Mononuclear cell (primary cell): ENCODE results near the gene LIN28A. TPM values are rescaled to one million over a fixed set of nuclear protein-coding genes. Genes with fewer than 3 reads are reported as not detected.
"Not testable (repeated sequence)": the region's sequence is repeated elsewhere in the genome, so short reads cannot be mapped to it uniquely, and the experiment has no call there.

Experiments
- H3K27me3 ChIP-seq: 2 replicates; pipeline ENCODE4 v1.6.0; 2011; ENCODE audit warnings: low read length, control low read depth; ENCODE audit not compliant: insufficient read depth
- H3K4me1 ChIP-seq: 2 replicates; pipeline ENCODE4 v1.5.1; 2011; ENCODE audit warnings: mild to moderate bottlenecking, low read length, control low read depth; ENCODE audit not compliant: insufficient read depth
- H3K4me3 ChIP-seq: 2 replicates; pipeline ENCODE4 v1.5.1; 2011; ENCODE audit warnings: mild to moderate bottlenecking, low read length, moderate library complexity
- H3K9me3 ChIP-seq: 2 replicates; pipeline ENCODE4 v1.5.1; 2011; ENCODE audit warnings: low read depth, mild to moderate bottlenecking, control low read depth, low read length
- total RNA-seq: library from RNA; depleted of rRNA; stranded (reverse); fragments of >200 nt; gene quantifications from one replicate; pipeline ENCODE4 v1.2.3, GENCODE V29; 2012

Gene LIN28A
- total RNA-seq, 1 donor = not detected

DNA sequence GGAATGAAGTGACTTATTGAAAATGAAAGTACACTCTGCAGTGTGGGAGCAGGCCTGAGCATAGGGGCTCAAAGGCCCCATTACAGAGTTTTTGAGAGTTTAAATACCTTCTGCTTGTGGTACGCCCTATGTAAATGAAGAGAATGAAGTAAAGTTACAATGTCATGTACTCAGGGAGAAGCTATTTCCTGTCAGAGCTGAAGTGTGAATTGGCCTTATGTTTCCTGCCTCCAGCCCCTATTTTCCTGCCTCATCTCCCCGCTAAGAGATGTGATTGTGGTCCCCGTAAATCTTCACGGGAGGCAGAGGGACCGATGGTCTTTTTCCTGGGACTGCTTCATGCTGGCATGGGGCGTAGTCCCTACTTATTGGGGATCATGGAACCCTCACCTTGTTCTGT lies 35.5 kb upstream of the LIN28A start:
- H3K4me3 ChIP-seq = no peak overlapping the region
- peaks cover 95% of the 10 kb centered on the region for H3K4me1 ChIP-seq
- no peaks in the 10 kb centered on the region for H3K9me3 ChIP-seq
- H3K27me3 ChIP-seq = no peaks in the 10 kb centered on the region

DNA sequence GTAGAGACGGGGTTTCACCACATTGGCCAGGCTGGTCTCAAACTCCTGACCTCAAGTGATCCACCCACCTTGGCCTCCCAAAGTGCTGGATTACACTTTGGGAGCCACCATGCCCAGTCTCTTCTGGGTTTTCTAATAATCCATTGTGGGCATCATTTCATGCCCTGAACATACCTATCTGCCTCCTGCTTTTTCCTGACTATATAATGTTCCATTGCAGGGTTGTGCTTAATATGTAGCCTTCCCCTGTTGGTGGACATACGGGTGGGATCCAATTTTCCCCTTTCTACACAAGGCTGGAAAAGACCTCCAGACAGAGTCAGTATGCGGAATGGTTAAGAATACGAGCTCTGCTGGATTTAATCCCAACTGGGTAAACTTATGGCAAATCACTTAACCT lies 34.6 kb upstream of the LIN28A start:
- H3K4me1 ChIP-seq = peaks cover 85% of the 10 kb centered on the region
- no peaks in the 10 kb centered on the region for H3K9me3 ChIP-seq
- no peak overlapping the region for H3K4me3 ChIP-seq
- no peaks in the 10 kb centered on the region for H3K27me3 ChIP-seq

DNA sequence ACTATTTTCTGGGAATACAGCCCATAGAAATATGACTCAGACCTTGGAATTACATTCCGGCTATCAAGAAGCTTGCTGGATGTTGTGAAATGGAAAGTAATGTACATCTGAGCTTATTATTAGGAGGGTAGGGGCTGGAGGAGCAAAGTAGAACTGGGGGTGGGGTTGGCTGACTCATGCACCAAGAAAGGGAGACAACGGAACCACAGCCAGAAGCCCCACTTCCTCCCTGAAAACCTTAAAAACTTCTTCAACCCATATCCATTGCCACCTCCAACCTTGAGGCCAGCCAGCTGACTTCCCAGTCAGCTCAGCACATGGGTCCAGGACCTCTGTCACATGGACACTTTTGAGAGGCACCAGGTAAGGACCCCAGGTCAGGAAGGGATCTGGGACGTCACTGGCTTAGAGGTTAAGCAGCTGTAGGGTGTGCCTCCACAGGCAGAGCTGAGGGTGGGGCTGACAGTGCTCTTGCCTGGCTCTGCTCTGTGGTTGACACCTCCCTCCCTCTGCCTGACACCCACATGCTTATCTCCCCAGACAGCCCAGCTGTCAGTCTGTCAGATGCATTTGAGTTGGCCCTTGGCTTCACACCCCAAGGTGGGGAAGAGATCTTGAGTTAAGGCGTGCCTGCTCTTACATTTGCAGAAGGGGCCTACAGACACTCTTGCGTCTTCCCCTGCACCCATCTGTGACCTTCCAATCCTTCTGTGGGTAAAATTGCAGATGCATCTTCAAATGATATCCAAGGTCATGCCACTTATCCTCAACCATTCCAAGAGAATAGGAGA lies 32.3 kb upstream of the LIN28A start:
- Histone ChIP-seq H3K9me3 (no peaks in the 10 kb centered on the region), H3K4me3 (no peak overlapping the region), H3K4me1 (peaks cover 63% of the 10 kb centered on the region), H3K27me3 (no peaks in the 10 kb centered on the region)

DNA sequence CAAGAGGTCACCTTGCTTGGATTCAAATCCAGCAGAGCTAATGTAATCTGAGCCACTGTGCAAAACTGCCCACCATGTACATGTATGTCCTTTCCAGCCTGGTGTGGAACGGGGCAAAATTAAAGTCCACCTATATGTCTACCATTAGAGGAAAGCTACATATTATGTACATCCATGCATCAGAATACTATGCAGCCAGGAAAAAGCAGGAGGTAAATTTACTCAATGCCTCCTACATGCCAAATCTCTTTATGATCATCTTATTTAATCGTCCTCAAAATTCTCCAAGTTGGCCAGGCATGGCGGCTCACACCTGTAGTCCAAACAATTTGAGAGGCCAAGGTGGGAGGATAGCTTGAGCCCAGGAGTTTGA lies 31.8 kb upstream of the LIN28A start:
- no peaks in the 10 kb centered on the region for H3K9me3 ChIP-seq
- H3K27me3 ChIP-seq = no peaks in the 10 kb centered on the region
- H3K4me3 ChIP-seq = no peak overlapping the region
- peaks cover 62% of the 10 kb centered on the region for H3K4me1 ChIP-seq

DNA sequence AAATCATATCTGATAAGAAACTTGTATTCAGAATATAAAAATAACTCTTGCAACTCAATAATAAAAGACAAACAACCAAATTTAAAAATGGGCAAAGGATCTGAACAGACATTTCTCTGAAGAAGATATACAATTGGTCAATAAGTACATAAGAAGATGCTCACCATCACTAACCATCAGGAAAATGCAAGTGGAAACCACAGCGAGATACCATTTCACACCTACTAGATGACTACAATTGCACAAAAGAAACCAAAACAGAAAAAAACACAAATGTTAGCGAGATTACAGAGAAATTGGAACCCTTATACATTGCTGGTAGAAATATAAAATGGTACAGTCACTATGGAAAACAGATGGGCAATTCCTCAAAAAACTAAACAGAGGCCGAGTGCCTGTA lies 26.5 kb upstream of the LIN28A start:
- H3K9me3 ChIP-seq = no peaks in the 10 kb centered on the region
- H3K4me1 ChIP-seq = peaks cover 33% of the 10 kb centered on the region
- H3K4me3 ChIP-seq = no peak overlapping the region
- H3K27me3 ChIP-seq = no peaks in the 10 kb centered on the region

DNA sequence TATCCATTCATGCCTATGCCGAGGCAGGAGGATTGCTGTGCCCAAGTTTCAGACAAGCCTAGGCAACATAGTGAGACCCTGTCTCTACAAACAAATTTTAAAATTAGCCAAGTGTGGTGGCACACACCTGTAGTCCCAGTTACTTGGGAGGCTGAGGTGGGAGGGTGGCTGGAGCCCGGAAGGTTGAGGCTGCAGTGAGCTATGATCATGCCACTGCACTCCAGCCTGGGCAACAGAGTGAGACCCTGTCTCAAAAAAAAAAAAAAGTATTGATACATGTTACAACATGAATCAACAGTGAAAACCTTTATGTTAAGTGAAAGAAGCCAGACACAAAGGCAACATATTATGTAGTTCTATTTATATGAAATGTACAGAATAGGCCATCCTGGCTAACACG lies 25.6 kb upstream of the LIN28A start:
- not testable (repeated sequence) for H3K4me3 ChIP-seq, H3K9me3 ChIP-seq, H3K27me3 ChIP-seq
- H3K4me1 ChIP-seq = peaks cover 26% of the 10 kb centered on the region

DNA sequence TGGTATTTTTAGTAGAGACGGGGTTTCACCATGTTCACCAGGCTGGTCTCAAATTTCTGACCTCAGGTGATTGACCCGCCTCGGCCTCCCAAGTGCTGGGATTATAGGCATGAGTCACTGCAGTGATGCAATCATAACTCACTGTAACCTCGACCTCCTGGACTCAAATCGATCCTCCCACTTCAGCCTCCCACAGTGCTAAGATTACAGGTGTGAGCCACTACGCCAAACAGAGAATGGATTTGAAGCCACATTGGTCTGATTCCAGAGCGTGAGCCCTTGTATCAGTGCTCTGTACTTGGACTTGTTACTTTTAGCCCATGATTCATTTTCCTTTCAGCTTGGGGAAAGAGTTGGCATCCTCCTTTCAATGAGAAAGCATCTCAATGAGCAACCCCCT lies 23.2 kb upstream of the LIN28A start:
- Histone ChIP-seq H3K9me3 (no peaks in the 10 kb centered on the region), H3K4me1 (peaks cover 26% of the 10 kb centered on the region), H3K27me3 (no peaks in the 10 kb centered on the region), H3K4me3 (no peak overlapping the region)

DNA sequence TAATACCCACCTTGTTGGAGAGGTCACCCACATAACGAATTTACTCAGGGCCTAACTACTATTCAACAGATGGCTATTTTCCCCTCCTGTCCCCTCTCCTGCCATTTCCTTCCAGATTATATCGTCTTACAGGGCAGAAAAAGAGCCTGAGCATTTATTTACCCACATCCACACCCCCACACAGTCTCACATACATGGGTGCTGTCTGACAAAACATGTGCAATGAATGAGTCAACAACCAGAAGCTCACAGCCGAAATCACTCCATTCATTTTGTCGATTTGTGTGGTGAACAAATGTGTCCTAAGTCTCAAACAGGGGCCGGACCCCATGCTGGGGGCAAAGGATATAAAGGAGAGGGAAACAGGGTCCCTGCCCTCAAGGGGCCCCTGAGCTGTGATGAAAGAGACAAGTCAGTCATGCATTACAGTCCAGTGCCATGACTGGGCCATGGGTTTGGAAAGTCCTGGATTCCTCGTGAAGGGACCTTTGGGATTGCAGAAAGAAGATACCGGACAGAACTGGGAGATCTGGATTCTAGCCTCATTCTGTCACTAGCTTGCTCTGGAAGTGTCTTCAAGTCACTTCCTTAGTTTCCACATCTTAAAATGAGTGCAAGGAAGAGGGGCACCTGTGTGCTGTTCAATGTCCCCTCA lies 21.7 kb upstream of the LIN28A start:
- no peaks in the 10 kb centered on the region for H3K27me3 ChIP-seq
- no peaks in the 10 kb centered on the region for H3K9me3 ChIP-seq
- peaks cover 21% of the 10 kb centered on the region for H3K4me1 ChIP-seq
- H3K4me3 ChIP-seq = no peak overlapping the region

DNA sequence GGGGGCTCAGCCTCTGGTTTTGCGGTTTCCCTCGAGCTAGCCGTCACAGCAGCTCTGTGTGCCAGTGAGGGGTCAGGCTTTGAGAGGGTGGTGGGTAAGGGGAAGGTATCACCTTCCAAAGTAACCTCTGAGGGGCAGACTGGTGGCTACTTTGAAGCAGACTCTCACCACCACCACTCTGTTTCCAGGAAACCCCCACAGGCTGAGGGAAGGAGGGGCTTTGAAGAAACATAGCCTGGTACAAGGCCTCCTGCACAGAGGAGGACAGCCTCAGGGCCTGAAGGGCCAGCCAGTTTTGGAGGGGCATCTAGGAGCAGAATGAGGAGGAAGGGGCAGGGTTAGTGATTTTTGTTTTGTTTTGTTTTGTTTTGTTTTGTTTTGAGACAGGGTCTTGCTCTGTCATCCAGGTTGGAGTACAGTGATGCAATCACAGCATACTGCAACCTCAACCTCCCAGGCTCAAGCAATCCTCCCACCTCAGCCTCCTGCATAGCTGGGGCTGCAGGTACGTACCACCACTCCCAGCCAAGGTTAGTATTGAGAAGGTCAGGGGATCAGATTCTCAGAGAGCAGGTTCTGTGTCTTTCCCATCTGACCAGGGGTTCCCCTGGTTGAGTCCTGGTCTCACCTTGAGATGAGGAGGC lies 20.9 kb upstream of the LIN28A start:
- Histone ChIP-seq H3K4me3 (no peak overlapping the region), H3K4me1 (peaks cover 15% of the 10 kb centered on the region), H3K9me3 (no peaks in the 10 kb centered on the region), H3K27me3 (no peaks in the 10 kb centered on the region)

DNA sequence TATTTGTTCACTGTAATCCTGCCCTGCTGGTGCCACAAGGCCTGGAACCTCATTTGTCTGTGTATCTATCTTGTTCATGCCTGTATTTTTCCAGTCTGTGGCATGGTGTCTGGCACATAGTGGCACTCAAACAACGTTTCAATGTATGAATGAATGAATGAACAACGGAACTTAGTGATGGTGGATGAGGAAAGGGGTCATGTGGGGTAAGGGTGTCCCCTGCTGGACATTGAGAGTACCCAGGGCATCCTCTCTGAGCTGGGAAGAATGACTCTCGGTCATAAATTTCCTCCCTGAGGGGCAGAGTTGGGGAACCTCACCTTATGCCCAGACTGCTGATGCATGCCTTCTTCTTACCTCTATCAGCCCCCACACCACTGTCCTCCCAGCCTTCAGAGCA lies 19.2 kb upstream of the LIN28A start:
- no peak overlapping the region for H3K4me3 ChIP-seq
- no peaks in the 10 kb centered on the region for H3K27me3 ChIP-seq
- H3K9me3 ChIP-seq = no peaks in the 10 kb centered on the region
- no peaks in the 10 kb centered on the region for H3K4me1 ChIP-seq

DNA sequence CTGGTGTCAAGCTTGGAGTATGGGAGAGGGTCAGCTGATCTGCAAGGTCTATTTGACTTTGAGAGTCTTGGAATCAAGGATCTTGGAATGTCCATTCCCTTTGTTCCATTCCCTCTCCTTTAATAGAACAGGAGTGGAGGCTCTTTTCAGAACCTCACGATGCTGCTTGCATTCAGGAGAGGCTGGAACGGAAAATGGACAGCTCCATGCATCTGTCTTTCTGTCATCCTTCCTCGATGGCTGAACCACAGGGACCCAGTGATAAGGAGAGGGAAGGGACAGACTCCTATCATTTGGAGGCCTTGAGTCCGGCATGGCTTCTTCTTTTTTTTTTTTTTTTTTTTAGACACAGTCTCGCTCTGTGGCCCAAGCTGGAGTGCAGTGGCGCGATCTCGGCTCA lies 14.9 kb upstream of the LIN28A start:
- Histone ChIP-seq H3K9me3 (no peaks in the 10 kb centered on the region), H3K4me1 (no peaks in the 10 kb centered on the region), H3K4me3 (no peak overlapping the region), H3K27me3 (no peaks in the 10 kb centered on the region)

DNA sequence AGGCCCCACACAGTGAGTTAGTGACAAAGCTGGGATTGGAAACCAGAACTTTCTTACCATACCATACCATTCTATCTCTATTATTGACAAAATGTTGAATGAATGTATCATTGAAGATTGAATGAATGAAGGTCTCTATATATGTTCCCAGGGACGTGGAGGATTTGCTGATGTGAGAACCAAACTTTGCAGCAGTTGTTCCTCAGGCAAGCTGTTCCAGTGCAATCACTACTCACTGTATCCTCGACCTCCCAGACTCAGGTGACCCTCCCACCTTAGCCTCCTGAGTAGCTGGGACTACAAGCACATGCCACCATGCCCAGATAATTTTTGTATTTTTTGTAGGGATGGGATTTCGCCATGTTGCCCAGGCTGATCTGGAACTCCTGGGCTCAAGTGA lies 11.6 kb upstream of the LIN28A start:
- peaks cover 6% of the 10 kb centered on the region for H3K27me3 ChIP-seq
- H3K9me3 ChIP-seq = no peaks in the 10 kb centered on the region
- H3K4me3 ChIP-seq = no peak overlapping the region
- no peaks in the 10 kb centered on the region for H3K4me1 ChIP-seq

DNA sequence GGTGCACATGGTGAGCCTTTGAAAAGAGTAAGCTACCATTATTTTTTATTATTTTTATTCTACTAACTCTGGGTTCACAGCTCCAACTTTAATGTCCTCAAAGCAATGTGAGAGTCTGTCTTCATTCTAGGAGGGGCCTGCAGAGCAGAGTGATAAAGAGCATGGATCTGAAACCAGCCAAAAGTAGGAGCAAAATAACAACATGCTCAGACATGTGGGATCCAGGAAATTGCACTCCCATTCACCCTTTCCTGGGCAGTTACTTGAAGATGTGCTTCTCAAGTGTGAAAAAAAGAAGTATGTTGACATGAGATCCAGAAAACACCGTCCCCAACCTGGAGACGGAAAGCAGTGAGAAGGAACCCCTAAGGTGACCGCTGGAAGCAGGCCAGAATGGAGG lies 8.7 kb upstream of the LIN28A start:
- H3K4me3 ChIP-seq = no peak overlapping the region
- H3K9me3 ChIP-seq = no peaks in the 10 kb centered on the region
- no peaks in the 10 kb centered on the region for H3K4me1 ChIP-seq

DNA sequence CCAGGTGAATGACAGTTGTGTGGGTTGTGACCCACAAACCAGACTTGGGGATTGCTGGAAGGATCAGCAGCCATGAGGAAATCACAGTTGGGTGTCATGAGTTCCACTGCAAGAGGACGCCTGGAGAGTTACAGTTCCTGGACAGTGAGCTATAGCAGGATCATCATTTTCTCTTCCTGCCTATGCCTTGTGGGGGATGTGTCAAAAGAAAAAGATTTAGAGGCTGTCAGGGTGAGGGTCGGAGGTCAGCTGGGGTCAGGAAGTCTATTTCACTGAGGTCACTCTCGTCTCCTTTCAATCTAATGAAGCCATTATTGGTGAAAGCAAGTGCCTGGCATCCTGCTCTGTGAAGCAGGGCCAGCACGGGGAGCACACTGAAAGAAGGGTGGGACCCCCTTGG lies 7.0 kb upstream of the LIN28A start:
- H3K4me3 ChIP-seq = no peak overlapping the region
- H3K9me3 ChIP-seq = no peaks in the 10 kb centered on the region
- peaks cover 9% of the 10 kb centered on the region for H3K27me3 ChIP-seq
- peaks cover under 1% of the 10 kb centered on the region for H3K4me1 ChIP-seq

More for the DNA sequence above, 8.7 kb upstream of the LIN28A start:
- H3K27me3 ChIP-seq = peaks cover 8% of the 10 kb centered on the region

DNA sequence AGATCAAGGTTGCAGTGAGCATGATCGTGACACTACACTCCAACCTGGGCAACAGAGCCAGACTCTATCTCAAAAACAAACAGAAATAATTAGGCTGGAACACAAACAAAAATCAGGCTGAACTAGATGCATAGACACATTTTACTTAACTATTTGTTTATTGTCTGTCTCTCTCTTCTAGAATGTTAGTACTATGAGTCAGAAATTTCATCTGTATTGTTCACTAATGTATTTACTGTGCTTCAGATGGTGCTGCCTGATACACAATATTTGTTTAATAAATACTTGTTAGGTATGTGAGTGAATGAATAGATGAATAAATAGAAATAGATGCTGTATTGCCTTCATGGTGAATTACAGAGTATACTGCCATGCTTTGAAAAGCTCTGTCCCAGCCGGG lies 6.0 kb upstream of the LIN28A start:
- Histone ChIP-seq H3K4me3 (no peak overlapping the region), H3K9me3 (no peaks in the 10 kb centered on the region), H3K4me1 (peaks cover 10% of the 10 kb centered on the region), H3K27me3 (peaks cover 19% of the 10 kb centered on the region)
